IPS-18c (cell line): ENCODE measurements around the gene LPCAT2.

Source experiments
- H3K4me3 ChIP-seq: 2 replicates; pipeline ENCODE4 v1.7.0; 2013; ENCODE audit warnings: low read depth, mild to moderate bottlenecking, low read length, moderate library complexity; ENCODE audit not compliant: insufficient read depth
- H3K9me3 ChIP-seq: one replicate; pipeline ENCODE4 v1.6.1; 2013; ENCODE audit warnings: mild to moderate bottlenecking, low read length, moderate library complexity; ENCODE audit not compliant: control insufficient read depth, insufficient read depth

Gene LPCAT2

DNA sequence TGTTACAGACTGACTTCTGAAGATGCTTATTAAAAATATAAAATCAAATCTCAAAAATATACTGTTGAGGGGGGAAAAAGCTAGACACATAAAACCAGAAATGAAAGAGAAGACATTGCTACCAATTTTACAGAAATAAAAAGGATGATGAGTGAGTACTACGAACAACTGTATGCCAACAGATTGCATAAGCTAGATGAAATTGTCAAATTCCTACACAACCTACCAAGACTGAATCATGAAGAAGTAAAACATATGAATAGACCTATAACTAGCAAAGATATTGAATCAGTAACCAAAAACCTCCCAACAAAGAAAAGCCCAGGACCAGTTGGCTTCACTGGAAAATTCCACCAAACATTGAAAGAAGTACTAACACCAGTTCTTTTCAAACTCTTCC is 54.1 kb downstream of the LPCAT2 start:
- H3K4me3 ChIP-seq = no peak overlapping the region
- H3K9me3 ChIP-seq = no peaks in the 10 kb centered on the region

DNA sequence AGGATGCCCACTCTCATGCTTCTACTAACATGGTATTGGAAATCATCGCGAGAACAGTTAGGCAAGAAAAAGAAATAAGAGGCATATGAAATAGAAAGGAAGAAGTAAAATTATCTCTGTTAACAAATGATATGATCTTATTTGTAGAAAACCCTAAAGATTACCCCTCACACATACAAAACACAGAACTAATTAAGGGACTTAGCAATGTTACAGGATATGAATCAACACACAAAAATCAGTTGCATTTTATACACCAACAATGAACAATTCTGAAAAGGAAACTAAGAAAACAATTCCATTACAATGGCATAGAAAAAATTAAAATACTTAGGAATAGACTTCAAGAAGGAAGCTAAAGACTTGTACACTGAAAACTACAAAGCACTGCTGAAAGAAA is 54.9 kb downstream of the LPCAT2 start:
- no peak overlapping the region for H3K4me3 ChIP-seq
- no peaks in the 10 kb centered on the region for H3K9me3 ChIP-seq

DNA sequence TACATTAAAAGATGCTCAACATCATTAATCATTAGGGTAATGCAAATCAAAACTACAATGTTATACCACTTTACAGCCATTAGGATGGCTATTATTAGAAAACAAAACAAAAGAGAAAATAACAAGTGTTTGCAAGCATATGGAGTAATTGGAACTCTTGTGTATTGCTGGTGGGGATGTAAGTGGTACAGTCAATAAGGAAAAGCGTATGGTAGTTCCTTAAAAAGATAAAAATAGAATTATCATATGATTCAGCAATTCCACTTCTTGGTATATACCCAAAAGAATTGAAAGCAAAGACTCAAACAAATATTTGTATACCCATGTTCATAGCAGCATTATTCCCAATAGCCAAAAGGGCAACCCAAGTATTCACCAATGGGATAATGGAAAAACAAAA is 56.2 kb downstream of the LPCAT2 start:
- no peaks in the 10 kb centered on the region for H3K9me3 ChIP-seq
- no peak overlapping the region for H3K4me3 ChIP-seq

DNA sequence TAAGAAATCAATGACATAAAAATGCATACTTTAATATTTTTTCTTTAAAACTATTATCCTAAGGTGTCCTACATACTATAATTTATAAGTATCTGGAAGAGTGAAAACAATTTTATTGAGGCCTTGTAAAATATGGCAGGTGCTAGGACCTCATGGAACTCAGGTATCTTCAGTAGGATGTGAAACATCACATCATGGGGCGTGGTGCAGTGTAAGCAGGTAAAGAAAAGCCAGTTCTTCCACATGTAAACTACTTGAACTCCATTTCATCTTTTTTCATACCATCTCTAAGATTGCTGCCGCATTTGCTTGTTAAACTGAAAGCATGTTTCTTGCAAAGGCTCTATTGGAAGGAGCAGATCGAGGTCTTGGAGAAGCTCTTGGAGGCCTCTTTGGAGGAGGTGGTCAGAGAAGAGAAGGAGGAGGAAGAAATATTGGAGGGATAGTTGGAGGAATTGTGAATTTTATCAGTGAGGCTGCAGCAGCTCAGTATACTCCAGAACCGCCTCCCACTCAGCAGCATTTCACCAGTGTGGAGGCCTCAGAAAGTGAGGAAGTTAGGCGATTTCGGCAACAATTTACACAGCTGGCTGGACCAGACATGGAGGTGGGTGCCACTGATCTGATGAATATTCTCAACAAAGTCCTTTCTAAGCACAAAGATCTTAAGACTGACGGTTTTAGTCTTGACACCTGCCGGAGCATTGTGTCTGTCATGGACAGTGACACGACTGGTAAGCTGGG is 57.7 kb downstream of the LPCAT2 start, which contains the start of gene CAPNS2:
CAPNS2 (plus strand) TSS at position 253 of the 744 bp plus-strand sequence; CDS start at position 326, 73 bp downstream.
- no peak within 1 kb of the TSS for H3K4me3 ChIP-seq
- no peaks in the 10 kb centered on the region for H3K9me3 ChIP-seq

DNA sequence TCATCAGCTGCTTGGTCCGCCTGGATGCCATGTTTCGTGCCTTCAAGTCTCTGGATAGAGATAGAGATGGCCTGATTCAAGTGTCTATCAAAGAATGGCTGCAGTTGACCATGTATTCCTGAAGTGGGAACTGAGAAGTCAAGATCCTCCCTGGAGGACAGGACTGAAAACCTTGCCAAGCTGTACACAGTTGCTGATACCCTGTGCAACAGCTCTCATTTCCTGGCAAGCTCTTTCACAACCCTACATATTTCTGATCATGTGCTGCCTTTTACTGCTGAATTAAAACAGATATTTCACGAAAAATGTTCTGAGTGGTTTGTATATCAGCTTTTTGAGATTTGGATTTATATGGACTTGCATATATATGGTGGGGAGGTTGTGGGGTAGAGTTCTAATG is 58.5 kb downstream of the LPCAT2 start:
- no peaks in the 10 kb centered on the region for H3K9me3 ChIP-seq
- no peak overlapping the region for H3K4me3 ChIP-seq

DNA sequence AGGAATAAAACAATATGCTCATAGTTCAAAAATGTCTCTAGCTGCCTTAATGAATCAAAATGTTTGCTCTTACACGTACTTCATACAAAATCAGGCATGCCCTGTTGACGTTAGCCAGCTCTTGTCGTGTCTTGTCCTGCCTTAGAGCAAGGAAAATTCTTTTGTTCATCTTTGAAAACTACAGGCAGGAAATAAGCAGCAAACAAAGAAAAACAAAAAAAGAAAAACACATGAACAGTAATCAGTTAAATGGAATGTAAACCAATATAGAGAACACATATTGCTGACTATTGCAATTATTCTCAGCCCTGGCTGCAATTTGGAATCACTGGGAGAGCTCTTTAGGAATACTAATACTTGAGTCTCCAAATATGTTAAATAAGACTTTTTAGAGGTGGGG is 59.3 kb downstream of the LPCAT2 start:
- Histone ChIP-seq H3K9me3 (no peaks in the 10 kb centered on the region), H3K4me3 (no peak overlapping the region)

DNA sequence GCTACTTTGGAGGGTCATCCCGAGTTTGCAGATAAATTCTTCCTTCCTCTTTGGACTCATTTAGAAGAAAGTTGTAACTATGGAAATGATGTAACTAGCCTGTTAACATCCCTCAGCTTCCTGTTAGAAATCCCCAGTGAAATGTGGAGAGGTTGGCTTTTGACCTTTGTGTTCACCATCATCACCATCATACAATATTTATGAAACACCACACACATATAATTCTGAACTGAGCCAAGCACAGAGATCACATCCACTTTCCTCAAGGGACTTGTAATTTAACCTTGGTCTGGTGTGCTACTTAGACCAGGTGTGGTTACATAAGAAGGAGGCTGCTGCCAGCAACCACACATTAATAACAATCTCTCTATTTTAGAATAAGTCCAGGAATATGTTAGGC is 60.2 kb downstream of the LPCAT2 start:
- no peaks in the 10 kb centered on the region for H3K9me3 ChIP-seq
- no peak overlapping the region for H3K4me3 ChIP-seq

DNA sequence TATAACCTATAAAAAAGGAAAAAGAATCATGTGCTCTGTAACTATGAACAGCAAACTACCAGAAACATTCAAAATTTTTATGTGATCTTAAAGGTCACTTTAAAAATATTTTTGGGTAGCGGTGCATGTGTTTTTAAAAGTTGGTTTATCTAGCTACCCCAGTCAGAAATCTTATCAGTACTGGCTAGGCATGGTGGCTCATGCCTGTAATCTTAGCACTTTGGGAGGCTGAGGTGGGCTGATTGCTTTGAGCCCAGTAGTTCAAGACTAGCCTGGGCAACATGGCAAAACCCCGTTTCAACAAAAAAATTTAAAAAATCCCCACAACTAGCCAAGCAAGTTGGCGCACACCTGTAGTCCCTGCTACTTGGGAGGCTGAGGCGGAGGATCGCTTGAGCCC is 61.3 kb downstream of the LPCAT2 start:
- no peak overlapping the region for H3K4me3 ChIP-seq
- H3K9me3 ChIP-seq = no peaks in the 10 kb centered on the region

DNA sequence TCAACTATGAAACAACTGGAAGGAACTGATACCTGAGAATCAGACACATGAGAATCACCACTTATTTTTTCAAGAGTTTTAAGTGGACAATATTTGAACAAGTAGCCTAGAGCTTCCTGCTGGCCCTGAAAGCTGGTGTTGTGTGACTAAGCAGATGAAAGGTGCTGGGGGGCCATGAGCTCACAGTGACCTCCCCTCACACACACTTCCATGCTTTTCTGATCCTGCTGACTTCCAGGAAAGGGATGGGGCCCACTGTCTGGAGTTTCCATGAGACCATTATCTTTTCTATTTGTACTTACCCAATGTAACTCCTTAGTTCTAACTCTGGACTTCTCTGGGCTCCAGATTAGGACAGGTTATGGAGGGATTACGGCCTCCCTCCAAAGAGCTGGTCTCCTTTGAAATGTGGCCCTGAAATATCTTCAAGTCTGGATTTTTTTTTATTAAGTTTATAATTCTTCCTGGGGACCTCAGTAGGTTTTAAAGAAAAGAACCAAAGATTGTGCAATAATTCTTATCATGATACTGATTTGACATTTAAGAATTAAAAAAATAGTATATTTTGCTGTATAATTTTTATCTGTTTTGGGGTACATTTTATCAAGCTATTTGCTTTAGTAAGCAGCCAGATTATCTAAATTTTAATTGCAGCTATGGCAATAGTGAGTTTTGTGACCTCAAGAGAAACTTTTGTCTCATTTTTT is 62.5 kb downstream of the LPCAT2 start:
- Histone ChIP-seq H3K4me3 (no peak overlapping the region), H3K9me3 (no peaks in the 10 kb centered on the region)

DNA sequence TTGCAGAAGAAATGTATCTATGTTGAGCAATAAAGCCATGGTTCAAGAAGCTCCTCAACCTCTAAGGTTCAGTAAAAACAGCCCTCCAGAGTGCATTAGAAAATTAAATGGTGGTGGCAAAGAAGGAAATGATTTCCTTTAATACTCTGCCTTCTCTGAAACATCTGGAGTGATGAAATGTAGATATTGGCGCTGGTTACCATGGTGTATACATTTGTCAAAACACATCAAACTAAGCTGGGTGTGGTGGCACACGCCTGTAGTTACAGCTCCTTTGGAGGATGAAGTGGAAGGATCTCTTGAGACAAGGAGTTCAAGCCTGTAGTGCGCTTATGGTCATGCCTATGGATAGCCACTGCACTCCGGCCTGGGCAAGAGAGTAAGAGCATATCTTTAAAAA is 63.6 kb downstream of the LPCAT2 start:
- no peak overlapping the region for H3K4me3 ChIP-seq
- no peaks in the 10 kb centered on the region for H3K9me3 ChIP-seq

DNA sequence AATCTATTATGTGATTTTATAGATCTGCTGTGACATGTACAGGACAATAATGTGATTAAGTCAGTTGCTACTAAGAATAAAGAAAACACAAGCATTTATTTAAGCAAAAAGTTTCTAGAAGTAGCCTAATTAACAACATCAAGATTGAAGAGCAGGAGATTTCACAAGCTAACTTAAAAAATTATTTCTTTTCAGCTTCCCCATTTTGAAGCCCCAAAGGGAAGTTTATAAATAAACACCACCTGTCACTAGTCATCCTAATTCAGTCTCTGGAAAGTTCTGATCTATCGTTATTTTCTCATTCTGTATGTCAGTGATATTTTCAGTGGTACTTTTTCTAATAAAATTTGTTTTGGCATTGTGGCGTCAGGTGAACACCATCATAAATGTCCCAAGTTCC is 65.9 kb downstream of the LPCAT2 start:
- Histone ChIP-seq H3K9me3 (no peaks in the 10 kb centered on the region), H3K4me3 (no peak overlapping the region)

DNA sequence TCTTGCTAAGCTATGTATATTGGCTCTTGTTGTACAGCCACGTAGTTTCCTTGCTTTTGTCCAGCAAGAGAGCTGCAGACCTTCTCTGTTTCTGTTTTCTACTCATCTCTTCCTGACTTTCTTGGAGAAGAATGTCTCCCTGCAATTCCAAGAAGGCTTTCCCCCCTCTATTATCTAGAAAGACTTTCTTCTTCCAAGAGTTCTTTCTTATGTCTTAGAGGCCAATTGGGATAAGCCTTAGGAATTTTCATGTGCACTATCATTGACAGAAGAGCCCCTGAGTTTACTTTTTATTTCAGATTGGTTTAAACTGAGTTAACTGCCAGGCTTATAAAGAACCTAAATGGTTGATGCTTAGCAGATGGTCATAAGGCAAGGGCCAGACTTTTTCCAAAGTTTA is 66.6 kb downstream of the LPCAT2 start:
- no peaks in the 10 kb centered on the region for H3K9me3 ChIP-seq
- H3K4me3 ChIP-seq = no peak overlapping the region

DNA sequence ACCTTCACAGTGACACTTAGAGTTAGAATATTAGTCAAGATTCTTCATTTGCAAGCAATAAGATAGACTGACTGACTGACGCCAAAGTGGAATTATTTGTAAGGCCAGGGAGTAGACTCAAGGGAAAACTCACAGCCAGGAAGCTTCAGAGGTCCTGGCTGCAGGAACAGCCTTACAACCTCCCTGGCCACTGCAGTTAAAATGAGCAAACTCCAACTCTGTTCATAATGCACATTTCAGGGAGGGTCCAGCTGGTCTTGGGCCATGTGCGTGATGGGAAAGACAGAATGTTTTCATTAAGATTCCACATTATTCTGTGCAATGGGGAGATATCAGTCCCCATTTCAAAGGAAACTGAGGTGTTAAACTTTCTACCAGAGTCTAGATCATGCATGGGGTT is 67.5 kb downstream of the LPCAT2 start:
- Histone ChIP-seq H3K4me3 (no peak overlapping the region), H3K9me3 (no peaks in the 10 kb centered on the region)

DNA sequence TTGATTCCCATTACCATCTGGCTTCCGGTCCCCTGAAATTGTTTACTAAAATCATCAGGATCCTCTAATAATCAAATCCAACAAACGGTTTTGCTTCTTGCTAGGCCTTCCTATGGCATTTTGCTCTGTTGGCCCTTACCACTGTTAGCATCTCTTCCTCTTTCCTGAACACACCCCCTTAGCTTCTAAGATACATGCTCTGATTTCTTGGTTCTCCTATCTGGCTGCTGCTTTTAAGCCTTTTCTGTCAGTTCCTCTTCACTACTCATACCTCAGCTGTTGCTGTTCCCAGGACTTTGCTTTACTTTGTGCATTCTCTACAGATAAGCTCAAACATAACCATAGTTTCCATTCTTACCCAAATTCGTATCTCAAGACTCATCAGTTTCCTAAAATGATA is 69.0 kb downstream of the LPCAT2 start:
- no peaks in the 10 kb centered on the region for H3K9me3 ChIP-seq
- H3K4me3 ChIP-seq = no peak overlapping the region

DNA sequence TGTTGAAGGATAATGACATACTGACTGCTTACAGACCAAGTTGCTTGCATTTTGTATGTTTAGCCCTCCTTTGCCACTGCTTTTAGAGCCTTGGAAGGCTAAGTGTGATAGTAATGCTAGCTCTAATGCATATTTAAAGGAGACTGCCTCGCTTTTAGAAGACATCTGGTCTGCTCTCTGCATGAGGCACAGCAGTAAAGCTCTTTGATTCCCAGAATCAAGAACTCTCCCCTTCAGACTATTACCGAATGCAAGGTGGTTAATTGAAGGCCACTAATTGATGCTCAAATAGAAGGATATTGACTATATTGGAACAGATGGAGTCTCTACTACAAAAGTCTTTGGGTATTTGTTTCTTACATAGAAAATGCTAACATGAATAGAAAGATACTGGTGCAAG is 76.8 kb downstream of the LPCAT2 start:
- H3K9me3 ChIP-seq = no peaks in the 10 kb centered on the region
- H3K4me3 ChIP-seq = no peak overlapping the region

DNA sequence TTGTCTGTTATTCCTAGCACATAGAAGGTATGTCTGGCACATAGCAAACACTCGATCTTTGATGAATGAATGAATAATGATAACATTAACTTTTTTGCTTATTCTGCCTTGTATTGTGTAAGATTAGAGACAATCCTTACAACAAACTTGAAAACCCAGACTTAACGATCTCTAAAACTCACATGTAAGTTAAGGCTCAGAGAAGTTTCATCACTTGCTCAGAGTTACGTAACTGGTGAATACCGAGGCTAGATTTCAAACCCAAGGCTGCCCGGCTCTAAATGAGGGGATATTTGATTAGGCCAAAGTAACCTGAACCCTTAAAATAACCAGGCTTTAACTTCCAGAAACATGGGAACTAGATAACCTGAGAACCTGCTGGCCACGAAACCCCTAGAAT is 79.9 kb downstream of the LPCAT2 start:
- H3K9me3 ChIP-seq = no peaks in the 10 kb centered on the region

DNA sequence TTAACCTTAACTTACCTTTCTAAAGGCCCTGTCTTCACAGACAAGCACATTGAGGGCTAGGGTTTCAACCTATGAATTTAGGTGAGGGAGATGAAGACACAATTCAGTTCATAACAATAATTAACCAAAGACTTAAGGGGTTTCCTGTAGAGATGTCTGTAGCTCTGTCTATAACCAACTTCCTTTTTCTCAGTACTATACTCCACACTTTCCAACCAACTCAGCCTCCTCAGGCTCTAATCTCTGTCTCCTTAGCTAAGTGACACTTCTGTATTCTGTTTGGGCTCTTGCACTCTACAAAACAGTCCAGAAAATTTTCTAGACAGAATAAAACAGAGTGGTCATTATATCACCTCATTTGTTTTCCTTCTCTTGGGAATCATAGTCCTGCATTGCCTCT is 83.4 kb downstream of the LPCAT2 start:
- Histone ChIP-seq H3K4me3 (no peak overlapping the region), H3K9me3 (no peaks in the 10 kb centered on the region)

More for the DNA sequence above, 79.9 kb downstream of the LPCAT2 start:
- no peak overlapping the region for H3K4me3 ChIP-seq

DNA sequence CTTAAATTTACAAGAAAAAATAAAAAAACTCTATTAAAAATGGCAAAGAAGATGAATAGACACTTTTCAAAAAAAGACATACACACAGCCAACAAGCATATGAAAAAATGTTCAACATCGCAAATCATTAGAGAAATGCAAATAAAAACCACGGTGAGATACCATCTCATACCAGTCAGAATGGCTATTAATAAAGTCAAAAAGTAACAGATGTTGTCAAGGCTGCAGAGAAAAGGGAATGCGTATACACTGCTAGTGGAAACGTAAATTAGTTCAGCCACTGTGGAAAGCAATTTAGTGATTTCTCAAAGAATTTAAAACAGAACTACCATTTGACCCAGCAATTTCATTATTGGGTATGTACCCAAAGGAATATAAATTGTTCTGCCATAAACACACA is 89.1 kb downstream of the LPCAT2 start:
- Histone ChIP-seq H3K4me3 (no peak overlapping the region), H3K9me3 (no peaks in the 10 kb centered on the region)
